ENCODE data around the gene GRIK1.

- TF ChIP-seq, protein P1, sequence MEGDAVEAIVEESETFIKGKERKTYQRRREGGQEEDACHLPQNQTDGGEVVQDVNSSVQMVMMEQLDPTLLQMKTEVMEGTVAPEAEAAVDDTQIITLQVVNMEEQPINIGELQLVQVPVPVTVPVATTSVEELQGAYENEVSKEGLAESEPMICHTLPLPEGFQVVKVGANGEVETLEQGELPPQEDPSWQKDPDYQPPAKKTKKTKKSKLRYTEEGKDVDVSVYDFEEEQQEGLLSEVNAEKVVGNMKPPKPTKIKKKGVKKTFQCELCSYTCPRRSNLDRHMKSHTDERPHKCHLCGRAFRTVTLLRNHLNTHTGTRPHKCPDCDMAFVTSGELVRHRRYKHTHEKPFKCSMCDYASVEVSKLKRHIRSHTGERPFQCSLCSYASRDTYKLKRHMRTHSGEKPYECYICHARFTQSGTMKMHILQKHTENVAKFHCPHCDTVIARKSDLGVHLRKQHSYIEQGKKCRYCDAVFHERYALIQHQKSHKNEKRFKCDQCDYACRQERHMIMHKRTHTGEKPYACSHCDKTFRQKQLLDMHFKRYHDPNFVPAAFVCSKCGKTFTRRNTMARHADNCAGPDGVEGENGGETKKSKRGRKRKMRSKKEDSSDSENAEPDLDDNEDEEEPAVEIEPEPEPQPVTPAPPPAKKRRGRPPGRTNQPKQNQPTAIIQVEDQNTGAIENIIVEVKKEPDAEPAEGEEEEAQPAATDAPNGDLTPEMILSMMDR (IDR thresholded peaks at IDR 0.05; ENCODE audit: low read depth, low read length, poor library complexity, severe bottlenecking): peak; percentile 78
- TF ChIP-seq EZH2phosphoT487 (IDR thresholded peaks at IDR 0.05; ENCODE audit: borderline replicate concordance, low read length): no peak
Observed at GRCh38 chr21:29849735-29850176, 90.0 kb downstream of the GRIK1 start.

All from DOHH2 (cell line).